Nephron (organoid): ENCODE results near the gene ZBTB34.

Source experiments
- H3K27ac Mint-ChIP-seq, 3 experiments: 2 replicates each; pipeline ENCODE4 v1.8.0; 2020; ENCODE audit warnings: mixed read lengths in 3 of 3, mild to moderate bottlenecking in 2 of 3, moderate library complexity in 1 of 3
- H3K27me3 Mint-ChIP-seq: 2 replicates; pipeline ENCODE4 v1.8.0; 2021; ENCODE audit warnings: low read depth, mild to moderate bottlenecking, moderate library complexity, mixed read lengths
- H3K36me3 Mint-ChIP-seq: 2 replicates; pipeline ENCODE4 v1.8.0; 2020; ENCODE audit warnings: low read depth, mixed read lengths
- H3K4me1 Mint-ChIP-seq: 2 replicates; pipeline ENCODE4 v1.8.0; 2020; ENCODE audit warnings: mixed read lengths
- H3K4me3 Mint-ChIP-seq, 3 experiments: 2 replicates each; pipeline ENCODE4 v1.8.0; 2020; ENCODE audit warnings: mild to moderate bottlenecking in 3 of 3, mixed read lengths in 3 of 3, moderate library complexity in 2 of 3
- H3K9me3 Mint-ChIP-seq: 2 replicates; pipeline ENCODE4 v1.8.0; 2020; ENCODE audit warnings: mixed read lengths
- TF ChIP-seq, protein P1 (sequence below), 3 experiments: fragments of 200-600 bp; sonication (generic); IDR thresholded peaks; one replicate each; pipeline ENCODE4 v1.5.0; 2021; ENCODE audit warnings: antibody characterized with exemption in 3 of 3; ENCODE audit not compliant: unreplicated experiment in 3 of 3

Gene ZBTB34

DNA sequence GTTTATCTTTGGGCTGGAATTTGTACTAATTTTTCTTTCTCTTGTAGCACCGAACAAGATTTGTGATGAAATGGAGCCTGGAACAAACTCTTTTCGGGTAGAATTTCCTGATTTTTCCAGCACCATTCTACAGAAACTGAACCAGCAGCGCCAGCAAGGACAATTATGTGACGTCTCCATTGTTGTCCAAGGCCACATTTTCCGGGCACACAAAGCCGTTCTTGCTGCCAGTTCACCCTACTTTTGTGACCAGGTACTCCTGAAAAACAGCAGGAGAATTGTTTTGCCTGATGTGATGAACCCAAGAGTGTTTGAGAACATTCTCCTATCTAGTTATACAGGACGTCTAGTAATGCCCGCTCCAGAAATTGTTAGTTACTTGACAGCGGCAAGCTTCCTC lies 28.0 kb upstream of the ZBTB34 start:
- Mint-ChIP-seq H3K27ac (no peak overlapping the region), H3K9me3 (no peaks in the 10 kb centered on the region), H3K27me3 (no peaks in the 10 kb centered on the region), H3K4me1 (peaks cover 12% of the 10 kb centered on the region), H3K36me3 (peaks cover 59% of the 10 kb centered on the region), H3K4me3 (no peak overlapping the region)
- TF ChIP-seq, protein P1, sequence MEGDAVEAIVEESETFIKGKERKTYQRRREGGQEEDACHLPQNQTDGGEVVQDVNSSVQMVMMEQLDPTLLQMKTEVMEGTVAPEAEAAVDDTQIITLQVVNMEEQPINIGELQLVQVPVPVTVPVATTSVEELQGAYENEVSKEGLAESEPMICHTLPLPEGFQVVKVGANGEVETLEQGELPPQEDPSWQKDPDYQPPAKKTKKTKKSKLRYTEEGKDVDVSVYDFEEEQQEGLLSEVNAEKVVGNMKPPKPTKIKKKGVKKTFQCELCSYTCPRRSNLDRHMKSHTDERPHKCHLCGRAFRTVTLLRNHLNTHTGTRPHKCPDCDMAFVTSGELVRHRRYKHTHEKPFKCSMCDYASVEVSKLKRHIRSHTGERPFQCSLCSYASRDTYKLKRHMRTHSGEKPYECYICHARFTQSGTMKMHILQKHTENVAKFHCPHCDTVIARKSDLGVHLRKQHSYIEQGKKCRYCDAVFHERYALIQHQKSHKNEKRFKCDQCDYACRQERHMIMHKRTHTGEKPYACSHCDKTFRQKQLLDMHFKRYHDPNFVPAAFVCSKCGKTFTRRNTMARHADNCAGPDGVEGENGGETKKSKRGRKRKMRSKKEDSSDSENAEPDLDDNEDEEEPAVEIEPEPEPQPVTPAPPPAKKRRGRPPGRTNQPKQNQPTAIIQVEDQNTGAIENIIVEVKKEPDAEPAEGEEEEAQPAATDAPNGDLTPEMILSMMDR (IDR thresholded peaks at IDR 0.05; ENCODE audit: unreplicated experiment in 3 of 3) = no peak

GRCh38 chr9:126833020-126833419 lies 27.4 kb upstream of the ZBTB34 start:
- Mint-ChIP-seq H3K9me3 (no peaks in the 10 kb centered on the region), H3K4me1 (peaks cover 12% of the 10 kb centered on the region), H3K27ac (no peak overlapping the region)

GRCh38 chr9:126833710-126834345 lies 26.6 kb upstream of the ZBTB34 start:
- no peaks in the 10 kb centered on the region for H3K9me3 Mint-ChIP-seq
- no peaks in the 10 kb centered on the region for H3K27me3 Mint-ChIP-seq
- peaks cover 12% of the 10 kb centered on the region for H3K4me1 Mint-ChIP-seq
- H3K4me3 Mint-ChIP-seq = no peak overlapping the region
- peaks cover 63% of the 10 kb centered on the region for H3K36me3 Mint-ChIP-seq
- TF ChIP-seq, protein P1 (IDR thresholded peaks at IDR 0.05; ENCODE audit: unreplicated experiment in 3 of 3) = no peak
- H3K27ac Mint-ChIP-seq = no peak overlapping the region

More at GRCh38 chr9:126833020-126833419, 27.4 kb upstream of the ZBTB34 start:
- TF ChIP-seq, protein P1 (IDR thresholded peaks at IDR 0.05; ENCODE audit: unreplicated experiment in 3 of 3) = no peak
- Mint-ChIP-seq H3K36me3 (peaks cover 63% of the 10 kb centered on the region), H3K4me3 (no peak overlapping the region), H3K27me3 (no peaks in the 10 kb centered on the region)

DNA sequence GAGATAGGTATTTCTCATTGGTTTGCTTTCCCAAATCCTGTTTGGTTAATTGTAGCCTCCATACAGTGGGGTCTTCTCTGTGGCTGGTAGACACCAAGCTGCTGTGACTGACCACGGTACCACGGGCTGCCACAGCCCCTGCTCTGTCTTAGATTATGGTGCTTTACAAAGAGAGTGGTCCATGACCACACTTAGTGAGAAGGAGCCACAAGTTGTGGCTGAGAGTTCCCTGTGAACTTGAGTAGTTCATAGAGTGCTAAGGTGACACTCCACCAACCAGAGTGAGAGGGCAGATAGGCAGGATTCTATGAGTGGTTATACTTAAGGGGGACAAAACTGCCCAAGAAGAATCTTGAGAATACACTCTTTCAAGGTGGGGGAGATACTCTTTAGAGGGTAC lies 25.8 kb upstream of the ZBTB34 start:
- Mint-ChIP-seq H3K27ac (no peak overlapping the region), H3K4me3 (no peak overlapping the region), H3K9me3 (no peaks in the 10 kb centered on the region), H3K27me3 (no peaks in the 10 kb centered on the region), H3K4me1 (peaks cover 12% of the 10 kb centered on the region), H3K36me3 (peaks cover 62% of the 10 kb centered on the region)
- TF ChIP-seq, protein P1 (IDR thresholded peaks at IDR 0.05; ENCODE audit: unreplicated experiment in 3 of 3) = no peak

GRCh38 chr9:126836216-126836615 lies 24.2 kb upstream of the ZBTB34 start:
- no peaks in the 10 kb centered on the region for H3K9me3 Mint-ChIP-seq
- peaks cover 12% of the 10 kb centered on the region for H3K4me1 Mint-ChIP-seq
- no peak overlapping the region for H3K27ac Mint-ChIP-seq

More at GRCh38 chr9:126836216-126836615, 24.2 kb upstream of the ZBTB34 start:
- Mint-ChIP-seq H3K4me3 (no peak overlapping the region), H3K27me3 (no peaks in the 10 kb centered on the region), H3K36me3 (peaks cover 51% of the 10 kb centered on the region)
- TF ChIP-seq, protein P1 (IDR thresholded peaks at IDR 0.05; ENCODE audit: unreplicated experiment in 3 of 3) = no peak
